Measurements from ENCODE around the gene SNN. TPM values are rescaled to one million over a fixed set of nuclear protein-coding genes. Genes with fewer than 3 reads are reported as not detected.

SNN gene
- total and polyA plus RNA-seq, 10 donors: 22.3 to 59.5 (median 48.7) TPM

DNA sequence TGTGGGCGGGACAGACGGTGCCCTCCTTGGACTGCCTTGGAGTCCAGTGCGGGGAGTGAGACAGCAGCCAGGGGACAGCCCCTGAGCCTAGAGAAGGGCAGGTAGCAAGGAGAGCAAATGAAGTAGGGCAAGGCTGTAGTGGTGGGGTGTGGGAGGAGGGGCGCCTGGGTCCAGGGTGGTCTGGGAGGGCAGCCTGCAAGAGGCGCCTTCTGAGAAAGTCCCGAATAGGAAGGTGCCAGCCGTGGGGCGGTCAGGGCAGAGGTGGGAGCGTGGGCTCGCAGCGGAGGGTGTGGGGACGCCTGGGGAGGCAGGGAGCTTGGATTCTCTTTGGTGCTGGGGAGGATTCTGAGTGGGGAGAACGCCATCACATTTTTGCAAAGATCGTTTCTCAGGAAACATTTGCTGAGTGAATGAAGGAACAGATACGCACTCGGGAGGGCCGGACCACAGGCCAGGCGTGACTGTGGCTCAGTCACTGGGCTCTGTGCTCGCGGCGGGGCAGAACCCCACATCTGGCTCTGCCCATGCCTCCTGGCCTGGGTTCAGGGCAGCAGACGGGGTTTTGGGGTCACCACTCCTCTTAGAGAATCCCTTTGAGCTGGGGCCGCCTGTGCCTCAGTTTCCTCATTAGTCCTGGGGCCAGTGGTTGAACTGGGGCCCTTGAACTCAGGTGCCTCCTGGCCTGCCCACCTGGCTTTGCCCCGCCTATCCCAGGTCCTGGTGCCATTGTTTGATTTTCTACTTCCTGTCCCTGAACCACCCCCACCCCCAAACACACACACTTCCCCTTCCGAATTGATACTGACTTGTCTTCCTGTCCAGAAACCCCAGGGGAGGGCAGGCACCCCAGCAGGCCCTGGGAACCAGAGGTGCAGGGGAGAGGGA lies 4.2 kb downstream of the SNN start:
- Histone ChIP-seq H3K4me3 (peak overlapping the region in 5 of 8 donors; percentile 16 to 96 (median 87)), H3K9me3 (no peaks in the 10 kb centered on the region), H3K4me1 (peaks cover 72 to 94% (median 88%) of the 10 kb centered on the region in 6 donors), H3K27ac (peak overlapping the region; percentile 47 to 93 (median 90)), H3K36me3 (peaks cover 0 to 48% (median 20%) of the 10 kb centered on the region in 6 donors), H3K27me3 (replicated peaks in 1 of 7) (no peaks in the 10 kb centered on the region)
- TF ChIP-seq, protein P1, sequence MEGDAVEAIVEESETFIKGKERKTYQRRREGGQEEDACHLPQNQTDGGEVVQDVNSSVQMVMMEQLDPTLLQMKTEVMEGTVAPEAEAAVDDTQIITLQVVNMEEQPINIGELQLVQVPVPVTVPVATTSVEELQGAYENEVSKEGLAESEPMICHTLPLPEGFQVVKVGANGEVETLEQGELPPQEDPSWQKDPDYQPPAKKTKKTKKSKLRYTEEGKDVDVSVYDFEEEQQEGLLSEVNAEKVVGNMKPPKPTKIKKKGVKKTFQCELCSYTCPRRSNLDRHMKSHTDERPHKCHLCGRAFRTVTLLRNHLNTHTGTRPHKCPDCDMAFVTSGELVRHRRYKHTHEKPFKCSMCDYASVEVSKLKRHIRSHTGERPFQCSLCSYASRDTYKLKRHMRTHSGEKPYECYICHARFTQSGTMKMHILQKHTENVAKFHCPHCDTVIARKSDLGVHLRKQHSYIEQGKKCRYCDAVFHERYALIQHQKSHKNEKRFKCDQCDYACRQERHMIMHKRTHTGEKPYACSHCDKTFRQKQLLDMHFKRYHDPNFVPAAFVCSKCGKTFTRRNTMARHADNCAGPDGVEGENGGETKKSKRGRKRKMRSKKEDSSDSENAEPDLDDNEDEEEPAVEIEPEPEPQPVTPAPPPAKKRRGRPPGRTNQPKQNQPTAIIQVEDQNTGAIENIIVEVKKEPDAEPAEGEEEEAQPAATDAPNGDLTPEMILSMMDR (IDR thresholded peaks at IDR 0.05 in 8 of 11, conservative IDR thresholded peaks at IDR 0.05 in 3 of 11): no peak
- TF ChIP-seq POLR2AphosphoS5 (IDR thresholded peaks at IDR 0.05) (peak; percentile 35 to 73 (median 66)), POLR2A (IDR thresholded peaks at IDR 0.05) (no peak)
- intact Hi-C loops (cut with DNase I; ENCODE audit: low total_unique reads): no loop called here
- peak; percentile 91 for DNase-seq
- WGBS, 5 donors: 61 to 75% (median 71%) methylated on average over 23 to 25 of the region's 25 CpGs

DNA sequence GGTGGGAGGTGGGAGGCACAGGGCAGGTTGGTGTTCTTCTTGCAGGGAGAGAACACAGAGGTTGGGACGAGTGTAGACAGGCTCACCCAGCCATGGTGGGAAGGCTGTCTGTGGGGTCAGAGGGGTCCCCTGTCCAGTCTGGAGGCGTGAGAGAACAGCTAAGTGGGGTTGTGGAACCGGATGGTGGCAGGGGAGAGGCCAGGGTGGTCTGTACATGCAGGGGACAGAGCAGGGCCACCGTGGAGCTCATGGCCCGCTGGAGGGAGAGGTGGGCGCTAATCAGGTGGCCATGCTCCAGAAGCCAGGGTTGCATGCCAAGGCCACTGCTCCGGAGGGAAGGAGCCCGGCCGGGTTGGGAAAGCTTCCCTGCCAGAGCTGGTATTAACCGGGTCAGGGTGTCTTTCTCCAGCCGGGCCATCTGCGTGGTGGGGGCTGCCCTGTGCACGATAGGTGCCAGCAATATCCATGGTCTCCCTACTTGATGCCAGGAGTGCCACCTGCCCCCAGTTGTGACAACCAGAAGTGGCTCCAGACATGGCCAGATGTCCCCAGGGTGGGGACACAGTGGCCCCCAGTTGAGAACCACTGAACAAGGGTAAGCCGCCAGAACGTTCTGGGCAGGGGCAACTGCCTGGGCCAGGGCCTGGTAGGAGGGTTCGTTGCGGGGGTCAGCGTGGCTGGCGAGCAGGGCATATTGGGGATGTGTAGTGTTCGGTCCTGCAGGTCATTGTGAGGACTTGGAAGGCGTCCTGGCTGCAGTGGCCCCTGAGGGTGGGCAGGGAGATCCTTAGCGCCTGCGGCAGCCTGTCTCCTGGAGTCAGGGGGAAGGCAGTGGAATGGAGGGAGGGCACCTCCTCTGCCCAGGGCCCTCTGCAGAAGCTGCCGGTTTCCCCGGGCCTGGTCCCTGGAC lies 5.1 kb downstream of the SNN start:
- intact Hi-C loops (cut with DNase I; ENCODE audit: low total_unique reads): no loop called here
- peak; percentile 84 for DNase-seq
- H3K9me3 ChIP-seq: no peaks in the 10 kb centered on the region
- peak overlapping the region in 4 of 8 donors; percentile 78 to 96 (median 88) for H3K4me3 ChIP-seq
- no peaks in the 10 kb centered on the region for H3K27me3 ChIP-seq (replicated peaks in 1 of 7)
- peaks cover 75 to 97% (median 91%) of the 10 kb centered on the region in 6 donors for H3K4me1 ChIP-seq
- peak overlapping the region; percentile 47 to 93 (median 90) for H3K27ac ChIP-seq
- peaks cover 0 to 57% (median 26%) of the 10 kb centered on the region in 6 donors for H3K36me3 ChIP-seq
- WGBS, 5 donors: 67 to 78% (median 74%) methylated on average over 20 to 25 of the region's 25 CpGs
- TF ChIP-seq POLR2A (IDR thresholded peaks at IDR 0.05): no peak
- peak in 2 of 3 donors; percentile 3 to 40 for TF ChIP-seq POLR2AphosphoS5 (IDR thresholded peaks at IDR 0.05)
- TF ChIP-seq, protein P1 (IDR thresholded peaks at IDR 0.05 in 8 of 11, conservative IDR thresholded peaks at IDR 0.05 in 3 of 11): no peak

DNA sequence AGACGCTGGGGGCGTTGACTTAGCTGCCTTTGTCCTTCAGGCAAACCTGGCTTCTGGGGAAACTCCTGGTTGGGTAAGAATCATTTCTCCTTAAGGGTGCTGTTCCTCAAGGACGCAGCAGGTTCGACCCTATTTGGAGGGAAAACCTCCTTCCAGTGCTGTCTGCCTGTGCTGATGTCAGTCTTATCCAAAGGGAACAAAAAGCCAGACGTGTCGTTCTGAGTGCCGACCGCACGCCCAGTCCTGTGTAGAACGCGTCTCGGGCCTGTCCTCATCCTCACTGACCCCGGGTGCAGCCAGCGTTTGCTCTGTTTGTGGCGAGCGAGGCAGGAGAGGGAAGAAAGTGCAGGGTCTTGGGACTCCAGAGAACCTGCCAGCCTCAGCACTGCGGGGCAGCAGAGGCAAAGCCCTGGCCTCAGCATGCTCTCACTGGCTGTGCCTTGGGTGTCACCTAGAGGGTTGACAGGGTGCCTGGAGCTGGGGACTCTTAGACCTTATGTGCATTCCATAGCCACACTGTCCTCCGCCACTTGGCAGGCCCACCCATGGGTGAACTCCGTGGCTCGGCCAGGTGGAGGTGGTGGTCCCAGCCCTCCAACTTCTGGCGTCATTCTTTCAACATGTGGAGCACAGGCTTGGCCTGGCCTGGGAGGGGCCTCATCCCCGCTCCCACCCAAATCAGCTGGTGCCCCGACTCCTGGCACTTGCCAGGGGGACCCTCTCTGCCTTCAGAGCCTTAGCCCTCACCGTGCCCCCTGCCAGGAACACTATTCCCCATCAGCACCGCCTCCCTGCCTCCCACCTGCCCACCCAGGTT lies 6.0 kb downstream of the SNN start:
- intact Hi-C loops (cut with DNase I; ENCODE audit: low total_unique reads): no loop called here
- Histone ChIP-seq H3K36me3 (peaks cover 0 to 65% (median 33%) of the 10 kb centered on the region in 6 donors), H3K27ac (peak overlapping the region in 6 of 8 donors; percentile 87 to 93 (median 91)), H3K27me3 (replicated peaks in 1 of 7) (no peaks in the 10 kb centered on the region), H3K4me1 (peaks cover 84 to 100% (median 98%) of the 10 kb centered on the region in 6 donors), H3K9me3 (no peaks in the 10 kb centered on the region), H3K4me3 (peak overlapping the region in 1 of 8 donors; percentile 78)
- TF ChIP-seq POLR2AphosphoS5 (IDR thresholded peaks at IDR 0.05) (peak in 1 of 3 donors; percentile 39), POLR2A (IDR thresholded peaks at IDR 0.05) (no peak)
- peak; percentile 76 for DNase-seq
- 77 to 94% (median 89%) methylated on average over 22 to 25 of the region's 25 CpGs for WGBS, 5 donors
